Measurements from ENCODE around the gene CDC123. TPM values are rescaled to one million over a fixed set of nuclear protein-coding genes. Genes with fewer than 3 reads are reported as not detected.
A peak's percentile ranks its signal among the peaks of the same experiment; 100 is the strongest.

Gene CDC123
- total and polyA plus RNA-seq, 4 donors = 32.7 to 58.5 (median 40.7) TPM

- Histone ChIP-seq H3K9ac (ENCODE audit: low read depth in 1 of 2, low read length in 2 of 2) (no peak overlapping the region), H3K27me3 (ENCODE audit: control insufficient read depth in 4 of 4, insufficient read depth in 4 of 4, low read length in 3 of 4) (no peaks in the 10 kb centered on the region), H3K4me3 (ENCODE audit: low read depth in 1 of 3, low read length in 3 of 3) (no peak overlapping the region), H3K27ac (ENCODE audit: low read depth in 1 of 2, low read length in 2 of 2) (no peak overlapping the region), H3K36me3 (ENCODE audit: control insufficient read depth in 4 of 4, insufficient read depth in 3 of 4, low read depth in 1 of 4, low read length in 3 of 4) (peaks cover 4 to 17% (median 10%) of the 10 kb centered on the region in 4 donors), H3K4me1 (ENCODE audit: control insufficient read depth in 4 of 4, insufficient read depth in 4 of 4, low read length in 3 of 4) (peaks cover 7 to 18% (median 9%) of the 10 kb centered on the region in 4 donors), H3K9me3 (ENCODE audit: control insufficient read depth in 4 of 4, low read length in 3 of 4) (no peaks in the 10 kb centered on the region)
- no peak for DNase-seq (ENCODE audit: low spot score)
- 31% methylated on average over 4 of the region's 4 CpGs for whole genome bisulfite sequencing
- TF ChIP-seq FOXA1 (IDR thresholded peaks at IDR 0.05) = peak; percentile 53
- TF ChIP-seq REST (IDR thresholded peaks at IDR 0.05) = peak; percentile 48
- peak; percentile 63 for TF ChIP-seq FOXA2 (IDR thresholded peaks at IDR 0.05)
- no peak for TF ChIP-seq MAX (IDR thresholded peaks at IDR 0.05)
- peak; percentile 42 to 55 for TF ChIP-seq RAD21 (IDR thresholded peaks at IDR 0.05)
- peak in 1 of 2 donors; percentile 17 for TF ChIP-seq GABPA (IDR thresholded peaks at IDR 0.05 in 1 of 2, conservative IDR thresholded peaks at IDR 0.05 in 1 of 2)
- TF ChIP-seq NR2F2 (IDR thresholded peaks at IDR 0.05) = no peak
- peak in 1 of 2 donors; percentile 41 for TF ChIP-seq JUND (IDR thresholded peaks at IDR 0.05)
- TF ChIP-seq HNF4G (IDR thresholded peaks at IDR 0.05) = no peak
- TF ChIP-seq ZBTB33 (IDR thresholded peaks at IDR 0.05) = no peak
- TF ChIP-seq HNF4A (conservative IDR thresholded peaks at IDR 0.05) = peak; percentile 60 to 74
- TF ChIP-seq EGR1 (IDR thresholded peaks at IDR 0.05; ENCODE audit: low read depth in 2 of 2) = peak; percentile 45 to 61
- TF ChIP-seq RXRA (IDR thresholded peaks at IDR 0.05) = peak; percentile 30 to 63
- TF ChIP-seq SP1 (IDR thresholded peaks at IDR 0.05) = peak; percentile 38
Measured at GRCh38 chr10:12235796-12236195, 39.8 kb downstream of the CDC123 start.

- DNase-seq (ENCODE audit: low spot score) = no peak
- Histone ChIP-seq H3K9me3 (ENCODE audit: control insufficient read depth in 4 of 4, low read length in 3 of 4) (no peaks in the 10 kb centered on the region), H3K27me3 (ENCODE audit: control insufficient read depth in 4 of 4, insufficient read depth in 4 of 4, low read length in 3 of 4) (no peaks in the 10 kb centered on the region), H3K36me3 (ENCODE audit: control insufficient read depth in 4 of 4, insufficient read depth in 3 of 4, low read depth in 1 of 4, low read length in 3 of 4) (peaks cover 5 to 9% (median 6%) of the 10 kb centered on the region in 4 donors), H3K27ac (ENCODE audit: low read depth in 1 of 2, low read length in 2 of 2) (peak overlapping the region in 1 of 2 donors; percentile 22), H3K4me1 (ENCODE audit: control insufficient read depth in 4 of 4, insufficient read depth in 4 of 4, low read length in 3 of 4) (peaks cover 7 to 18% (median 9%) of the 10 kb centered on the region in 4 donors), H3K4me3 (ENCODE audit: low read depth in 1 of 3, low read length in 3 of 3) (no peak overlapping the region), H3K9ac (ENCODE audit: low read depth in 1 of 2, low read length in 2 of 2) (no peak overlapping the region)
- TF ChIP-seq REST (IDR thresholded peaks at IDR 0.05) = no peak
- no peak for TF ChIP-seq NR2F2 (IDR thresholded peaks at IDR 0.05)
- TF ChIP-seq SP1 (IDR thresholded peaks at IDR 0.05) = peak; percentile 8
- no peak for TF ChIP-seq ATF3 (IDR thresholded peaks at IDR 0.05)
- TF ChIP-seq HNF4A (conservative IDR thresholded peaks at IDR 0.05) = peak; percentile 8 to 59
- WGBS = 92% methylated on average over 13 of the region's 13 CpGs
Measured at GRCh38 chr10:12237265-12238220, 41.6 kb downstream of the CDC123 start.
